Activated CD8-positive, alpha-beta memory T cell treated with anti-CD3 and anti-CD28 coated beads, Interleukin-2, amount 50 U/mL, for 48 hours (primary cell): ENCODE measurements around the gene SUCO.
"Not testable (repeated sequence)": the region's sequence is repeated elsewhere in the genome, so short reads cannot be mapped to it uniquely, and the experiment has no call there.

Source experiments
- DNase-seq: peaks from one replicate; pipeline ENCODE4 v3.0.0-alpha.2; 2020

The SUCO gene

DNA sequence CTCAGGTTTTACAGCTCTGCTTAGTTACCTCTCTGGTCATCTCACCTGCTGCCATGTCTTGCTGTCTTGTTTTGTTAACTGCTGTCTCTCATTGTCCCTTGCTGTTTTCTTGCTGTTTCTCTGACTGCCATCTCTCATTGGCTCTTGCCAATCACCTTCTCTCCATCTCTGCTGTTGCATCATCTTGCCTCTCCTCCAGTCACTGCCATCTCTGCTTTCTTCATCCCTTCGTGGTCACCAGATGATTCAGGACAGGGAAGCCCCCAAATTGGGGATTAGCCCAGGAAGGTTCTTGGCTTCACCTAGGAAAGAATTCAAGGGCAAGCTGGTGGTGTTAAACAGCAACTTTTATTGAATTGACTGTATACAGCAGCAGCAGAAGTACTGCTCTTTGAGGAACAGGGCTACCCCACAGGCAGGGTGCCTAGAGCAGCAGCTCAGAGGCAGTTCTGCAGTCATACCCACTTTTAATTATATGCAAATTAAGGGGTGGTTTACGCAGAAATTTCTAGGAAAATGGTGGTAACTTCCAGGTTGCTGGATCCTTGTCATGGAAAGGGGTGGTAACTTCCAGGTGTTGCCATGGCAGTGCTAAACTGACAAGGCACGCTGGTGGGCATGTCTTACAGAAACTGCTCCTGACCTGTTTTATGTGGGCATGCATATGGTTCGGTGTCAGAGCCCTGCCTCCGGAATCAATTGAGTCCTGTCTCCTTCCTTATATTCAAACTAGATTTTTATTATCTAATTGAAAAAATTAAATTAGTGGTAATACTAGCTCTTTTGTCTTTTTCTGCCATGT is 33.4 kb downstream of the SUCO start:
- DNase-seq: no peak

DNA sequence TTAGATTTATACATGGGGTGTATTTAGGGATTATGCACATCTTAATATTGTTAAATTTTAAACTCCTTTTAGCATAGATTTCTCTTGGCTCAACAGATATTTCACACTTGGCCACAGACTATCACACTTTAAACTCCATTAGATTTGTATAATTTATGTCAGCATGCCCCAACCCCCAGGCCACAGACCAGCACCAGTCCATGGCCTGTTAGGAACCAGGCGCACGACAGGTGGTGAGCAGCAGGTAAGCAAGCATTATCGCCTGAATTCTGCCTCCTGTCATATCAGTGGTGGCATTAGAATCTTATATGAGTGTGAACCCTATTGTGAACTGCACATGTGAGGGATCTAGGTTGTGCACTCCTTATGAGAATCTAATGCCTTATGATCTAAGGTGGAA is 34.8 kb downstream of the SUCO start:
- no peak for DNase-seq

- DNase-seq: no peak
Observed at GRCh38 chr1:172574080-172574479, 41.1 kb downstream of the SUCO start.

- DNase-seq: no peak
Observed at GRCh38 chr1:172578586-172578985, 45.6 kb downstream of the SUCO start.

- no peak for DNase-seq
Observed at GRCh38 chr1:172581273-172581672, 48.3 kb downstream of the SUCO start.

DNA sequence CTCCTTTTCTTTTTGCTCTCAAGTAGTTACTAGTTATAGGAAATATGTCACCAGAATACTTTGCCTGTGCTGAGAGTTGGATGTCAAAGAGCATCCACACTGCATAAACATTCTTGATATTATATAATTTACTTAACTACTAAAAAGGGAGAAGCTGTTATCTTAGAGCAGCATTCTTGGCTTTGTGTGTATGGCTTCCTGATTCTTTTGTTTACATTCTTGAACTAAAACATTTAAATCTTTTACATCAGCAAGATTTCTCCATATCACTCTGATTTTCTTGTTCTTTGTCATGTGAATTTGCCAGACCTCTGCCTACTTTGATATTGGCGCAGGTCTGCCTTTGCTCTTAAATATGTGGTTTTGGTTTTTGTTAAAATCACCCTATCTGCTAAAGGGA is 48.8 kb downstream of the SUCO start:
- DNase-seq: no peak

DNA sequence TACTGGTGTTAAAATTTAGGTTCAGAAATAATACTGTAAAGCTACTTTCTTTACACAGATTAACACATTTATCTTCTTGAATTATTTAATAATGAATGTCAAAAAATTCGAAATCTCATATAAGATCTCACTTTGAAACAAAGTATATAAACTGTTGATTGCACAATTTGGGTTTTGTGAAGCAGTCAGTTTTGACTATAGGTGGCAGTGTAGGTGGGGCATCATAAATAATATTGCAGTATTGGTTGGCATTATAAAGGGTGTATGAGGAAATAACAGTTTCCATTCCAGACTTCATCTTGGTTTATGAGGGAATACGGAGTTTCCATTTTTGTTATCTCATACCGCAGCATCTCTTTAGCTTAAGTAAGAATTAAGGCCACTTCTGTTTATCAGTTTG is 49.9 kb downstream of the SUCO start:
- no peak for DNase-seq

DNA sequence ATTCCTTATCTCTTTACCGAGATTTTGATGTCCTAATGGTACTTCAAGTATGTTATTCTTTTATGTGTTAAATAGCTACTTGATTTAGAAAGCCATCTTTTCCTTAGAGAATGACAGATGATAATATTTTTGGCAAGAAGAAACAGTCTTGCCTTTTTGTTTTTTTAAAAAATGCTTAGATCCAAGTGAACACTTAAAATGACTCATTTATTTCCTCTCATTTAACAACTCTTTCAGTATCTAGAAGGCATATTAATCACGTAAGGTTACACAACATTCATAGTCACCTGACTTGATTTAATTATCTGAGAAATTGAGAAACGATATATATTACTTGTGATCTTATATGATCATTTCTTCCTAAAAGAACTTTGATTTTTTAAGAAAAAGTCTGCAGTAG is 52.4 kb downstream of the SUCO start:
- DNase-seq: no peak

DNA sequence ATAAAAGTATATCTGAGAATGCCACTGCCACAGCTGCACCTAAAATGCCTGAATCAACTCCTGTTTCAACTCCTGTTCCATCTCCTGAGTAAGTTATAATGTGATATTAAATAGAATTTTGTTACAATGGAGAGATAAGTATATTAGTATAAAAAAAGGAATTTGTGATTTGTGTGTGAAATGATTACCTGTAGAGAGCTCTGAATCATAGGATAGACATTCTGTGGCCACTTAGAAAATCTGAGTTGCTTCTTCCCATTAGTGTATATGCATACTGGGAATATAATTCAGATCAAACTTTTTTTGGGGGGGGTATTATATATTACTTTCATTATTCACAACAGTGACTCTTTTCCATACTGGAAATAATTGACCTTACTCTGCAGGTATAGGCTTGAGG is 52.9 kb downstream of the SUCO start:
- DNase-seq: no peak

GRCh38 chr1:172588296-172589291 is 55.6 kb downstream of the SUCO start:
- DNase-seq: peak; percentile 50

DNA sequence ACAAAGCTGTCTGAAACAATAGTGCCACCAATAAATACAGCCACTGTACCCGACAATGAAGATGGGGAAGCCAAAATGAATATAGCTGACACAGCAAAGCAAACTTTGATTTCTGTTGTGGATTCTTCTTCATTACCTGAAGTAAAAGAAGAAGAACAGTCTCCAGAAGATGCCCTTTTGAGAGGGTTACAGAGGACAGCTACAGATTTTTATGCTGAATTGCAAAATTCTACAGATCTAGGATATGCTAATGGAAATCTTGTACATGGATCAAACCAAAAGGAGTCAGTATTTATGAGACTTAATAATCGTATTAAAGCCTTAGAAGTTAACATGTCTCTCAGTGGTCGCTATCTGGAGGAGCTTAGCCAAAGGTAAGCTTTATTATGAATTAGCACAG is 56.6 kb downstream of the SUCO start:
- no peak for DNase-seq

GRCh38 chr1:172591429-172591828 is 58.5 kb downstream of the SUCO start:
- not testable (repeated sequence) for DNase-seq

GRCh38 chr1:172595066-172595465 is 62.1 kb downstream of the SUCO start:
- not testable (repeated sequence) for DNase-seq

- DNase-seq: not testable (repeated sequence)
Observed at GRCh38 chr1:172596782-172597181, 63.8 kb downstream of the SUCO start.

GRCh38 chr1:172599912-172600311 is 67.0 kb downstream of the SUCO start:
- DNase-seq: no peak

- no peak for DNase-seq
Observed at GRCh38 chr1:172600615-172601014, 67.7 kb downstream of the SUCO start.

DNA sequence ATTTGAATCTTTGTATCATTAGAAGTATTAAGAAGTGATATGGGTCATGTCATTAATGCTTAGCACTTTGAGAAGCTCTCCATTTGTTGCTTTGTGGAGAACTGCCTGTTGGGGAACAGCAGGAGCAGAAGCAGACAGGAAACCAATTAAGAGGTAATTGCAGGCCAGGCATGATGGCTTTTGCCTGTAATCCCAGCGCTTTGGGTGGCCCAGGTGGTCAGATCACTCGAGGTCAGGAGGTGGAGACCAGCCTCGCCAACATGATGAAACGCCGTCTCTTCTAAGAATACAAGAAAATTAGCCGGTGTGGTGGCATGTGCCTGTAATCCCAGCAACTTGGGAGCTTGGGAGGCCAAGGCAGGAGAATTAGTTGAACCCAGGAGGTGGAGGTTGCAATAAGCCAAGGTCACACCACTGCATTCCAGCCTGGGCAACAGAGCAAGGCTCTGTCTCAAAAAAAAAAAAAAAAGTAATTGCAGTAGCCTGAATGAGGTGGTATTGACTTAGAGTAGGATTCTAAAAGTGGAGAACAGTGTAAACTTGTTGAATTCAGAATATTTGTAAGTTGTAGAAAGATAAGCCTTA is 68.2 kb downstream of the SUCO start:
- no peak for DNase-seq

DNA sequence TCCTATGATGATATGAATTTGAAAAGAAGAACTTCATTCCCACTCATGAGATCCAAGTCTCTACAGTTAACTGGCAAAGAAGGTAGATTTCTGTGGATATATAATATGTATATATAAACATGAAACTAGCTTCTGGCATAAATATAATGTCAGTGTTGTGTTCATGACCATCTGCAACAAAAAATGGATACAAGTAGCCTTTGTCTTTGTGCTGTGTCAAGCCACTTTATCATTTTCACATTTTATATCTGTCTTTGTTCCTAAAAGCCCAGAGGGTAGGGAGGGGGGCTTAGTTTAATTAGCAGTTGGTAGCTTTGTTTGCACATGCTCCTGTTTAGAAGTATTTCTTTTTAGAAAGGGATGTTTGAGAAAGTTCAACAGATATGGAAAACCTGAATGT is 69.8 kb downstream of the SUCO start:
- DNase-seq: no peak

DNA sequence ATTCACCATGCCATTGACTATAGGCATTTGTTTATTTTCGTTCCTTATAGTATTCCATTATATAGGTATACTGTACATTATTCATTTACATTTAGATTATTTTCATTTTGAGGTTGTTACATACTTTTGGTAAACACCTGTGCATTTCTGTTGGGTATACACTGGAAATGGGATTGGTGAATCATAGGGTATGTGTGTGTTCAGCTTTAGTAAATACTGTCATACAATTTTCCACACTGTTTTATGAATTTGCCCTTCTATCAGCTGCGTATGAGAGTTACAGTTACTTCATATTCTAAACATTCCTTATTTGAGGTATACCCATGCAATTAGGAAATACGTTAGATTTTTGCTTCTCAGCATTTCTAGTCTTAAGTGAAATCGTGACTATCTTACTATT is 70.9 kb downstream of the SUCO start:
- DNase-seq: no peak

DNA sequence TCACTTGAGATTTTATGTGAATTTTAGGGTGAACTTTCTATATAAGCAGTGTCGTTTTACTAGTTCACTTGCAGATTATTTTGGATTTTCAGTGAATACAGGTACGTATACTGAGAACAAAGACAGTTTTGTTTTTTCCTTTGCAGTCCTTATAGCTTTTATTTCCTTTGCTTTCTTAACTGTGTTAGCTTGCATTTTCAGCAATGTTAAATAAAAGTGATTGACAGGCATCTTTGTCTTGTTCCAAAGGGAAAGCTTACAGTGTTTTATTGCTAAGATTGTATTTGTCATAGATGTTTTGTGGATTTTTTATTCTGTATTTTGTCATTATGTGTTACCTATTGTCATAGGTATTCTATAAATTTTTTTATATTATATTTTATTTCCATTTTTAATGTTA is 72.7 kb downstream of the SUCO start:
- no peak for DNase-seq

- no peak for DNase-seq
Observed at GRCh38 chr1:172607145-172607544, 74.2 kb downstream of the SUCO start.

DNA sequence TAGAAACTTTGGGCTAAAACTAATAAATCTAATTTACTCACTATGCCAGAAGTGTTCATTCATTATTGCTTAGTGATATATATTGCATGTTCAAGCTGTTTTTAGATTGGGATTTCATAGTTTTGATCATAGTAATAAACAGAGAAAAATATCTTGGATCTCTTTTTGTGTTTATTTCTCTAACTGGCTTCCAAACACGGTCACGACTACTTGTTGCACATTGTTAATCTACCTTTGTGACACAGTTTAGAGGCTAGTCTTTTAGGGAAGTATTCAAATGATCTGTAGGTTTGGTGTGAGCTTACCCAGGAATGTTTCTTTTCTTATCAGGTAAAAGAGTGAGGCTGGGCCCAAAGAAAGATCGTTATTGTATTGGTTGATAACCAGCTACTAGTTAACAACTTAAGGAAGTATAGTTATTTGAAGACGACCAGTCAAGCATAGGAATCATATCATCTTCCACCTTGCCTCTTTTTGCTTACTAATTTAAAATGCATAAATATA is 75.2 kb downstream of the SUCO start:
- no peak for DNase-seq

DNA sequence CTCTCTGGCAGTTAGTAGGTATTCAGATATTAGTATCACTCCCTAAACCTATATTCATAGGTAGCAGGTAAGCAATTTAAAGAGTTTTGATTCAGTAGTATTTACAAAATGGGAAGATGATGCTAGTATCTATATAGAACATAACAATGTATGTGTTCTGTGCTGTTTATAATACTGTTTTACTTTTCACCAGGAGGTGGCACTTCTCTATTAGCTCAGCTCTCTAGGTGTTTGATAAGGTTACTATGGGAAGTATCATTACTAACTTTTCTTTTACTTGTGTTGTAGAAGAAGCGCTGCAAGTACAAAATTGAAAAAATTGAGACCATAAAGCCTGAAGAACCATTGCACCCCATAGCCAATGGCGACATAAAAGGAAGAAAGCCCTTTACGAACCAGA is 76.6 kb downstream of the SUCO start:
- DNase-seq: no peak
